ENCODE results near the gene SLC25A31.
A peak's percentile ranks its signal among the peaks of the same experiment; 100 is the strongest.

SLC25A31 gene

GRCh38 chr4:127777487-127777886 lies 47.3 kb downstream of the SLC25A31 start:
- DNase-seq (ENCODE audit: low spot score): no peak

- DNase-seq (ENCODE audit: low spot score): no peak
Observed at GRCh38 chr4:127778102-127778501, 47.9 kb downstream of the SLC25A31 start.

- no peak for DNase-seq (ENCODE audit: low spot score)
Observed at GRCh38 chr4:127780598-127780997, 50.4 kb downstream of the SLC25A31 start.

- peak; percentile 34 for DNase-seq (ENCODE audit: low spot score)
Observed at GRCh38 chr4:127781300-127782024, 51.3 kb downstream of the SLC25A31 start.

- peak; percentile 89 for DNase-seq (ENCODE audit: low spot score)
Observed at GRCh38 chr4:127782025-127782274, 51.8 kb downstream of the SLC25A31 start.

- DNase-seq (ENCODE audit: low spot score): peak; percentile 55
Observed at GRCh38 chr4:127782275-127783025, 52.2 kb downstream of the SLC25A31 start, which contains the start of gene HSPA4L. TSS of gene HSPA4L (plus strand) at chr4:127782322. CDS start at chr4:127782551, 229 bp downstream.

GRCh38 chr4:127783026-127783769 lies 53.0 kb downstream of the SLC25A31 start:
- peak; percentile 53 for DNase-seq (ENCODE audit: low spot score)

- DNase-seq (ENCODE audit: low spot score): no peak
Observed at GRCh38 chr4:127783955-127784770, 54.0 kb downstream of the SLC25A31 start.

- DNase-seq (ENCODE audit: low spot score): no peak
Observed at GRCh38 chr4:127788517-127788916, 58.3 kb downstream of the SLC25A31 start.

- DNase-seq (ENCODE audit: low spot score): no peak
Observed at GRCh38 chr4:127791391-127791790, 61.2 kb downstream of the SLC25A31 start.

- no peak for DNase-seq (ENCODE audit: low spot score)
Observed at GRCh38 chr4:127793528-127793927, 63.3 kb downstream of the SLC25A31 start.

GRCh38 chr4:127799711-127800110 lies 69.5 kb downstream of the SLC25A31 start:
- no peak for DNase-seq (ENCODE audit: low spot score)

- DNase-seq (ENCODE audit: low spot score): no peak
Observed at GRCh38 chr4:127809173-127809800, 79.1 kb downstream of the SLC25A31 start.

- no peak for DNase-seq (ENCODE audit: low spot score)
Observed at GRCh38 chr4:127810551-127810950, 80.4 kb downstream of the SLC25A31 start.

GRCh38 chr4:127822430-127822829 lies 92.2 kb downstream of the SLC25A31 start:
- no peak for DNase-seq (ENCODE audit: low spot score)
